Kidney capillary endothelial cell (primary cell): Measurements from ENCODE around the gene UROD.
"Not testable (repeated sequence)": the region's sequence is repeated elsewhere in the genome, so short reads cannot be mapped to it uniquely, and the experiment has no call there.

Experiments used
- DNase-seq: peaks from one replicate; pipeline ENCODE4 v3.0.0-alpha.2; 2018; ENCODE audit warnings: low spot score

The UROD gene

GRCh38 chr1:45040297-45040696 lies 28.2 kb downstream of the UROD start:
- DNase-seq = no peak

DNA sequence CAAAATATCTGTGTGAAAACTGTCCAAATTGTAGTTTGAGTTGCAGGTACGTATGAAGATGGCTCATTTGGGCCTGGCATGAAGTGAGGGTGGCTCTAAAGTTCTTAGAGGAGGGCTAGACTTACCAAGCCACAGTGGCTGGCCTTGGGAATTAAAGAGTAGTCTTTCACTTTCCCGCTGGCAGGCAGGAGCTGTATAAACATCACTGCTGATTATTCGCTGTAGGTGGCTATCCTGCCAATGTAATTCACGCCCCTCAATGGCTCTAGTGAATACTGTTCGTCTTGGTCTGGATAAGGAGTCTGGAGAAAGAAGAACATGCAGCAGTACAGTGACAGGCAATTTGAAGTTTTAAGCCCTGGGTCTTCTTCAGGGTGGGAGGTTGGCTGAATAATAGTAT lies 31.0 kb downstream of the UROD start:
- DNase-seq = no peak

- no peak for DNase-seq
These were observed 32.9 kb downstream of the UROD start for GRCh38 chr1:45044916-45045315.

DNA sequence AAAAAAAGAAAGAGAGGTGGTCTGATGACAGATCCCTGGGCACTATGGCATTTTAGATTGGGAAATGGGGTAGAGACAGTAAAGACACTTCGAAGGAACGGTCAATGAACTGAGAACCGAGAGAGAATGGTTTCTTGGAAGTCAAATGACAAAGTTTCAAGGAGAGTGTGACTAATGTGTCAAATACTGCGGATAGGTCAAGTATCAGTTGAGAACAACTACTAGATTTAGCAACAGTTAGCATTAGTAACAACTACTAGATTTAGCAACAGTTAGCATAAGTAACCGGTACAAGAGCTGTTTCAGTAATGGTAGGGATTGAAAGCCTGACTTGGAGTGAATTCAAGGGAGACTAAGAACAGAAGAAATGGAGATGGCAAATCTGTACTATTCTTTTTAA lies 35.0 kb downstream of the UROD start:
- DNase-seq = no peak

- no peak for DNase-seq
These were observed 39.1 kb downstream of the UROD start for GRCh38 chr1:45051005-45051772.

DNA sequence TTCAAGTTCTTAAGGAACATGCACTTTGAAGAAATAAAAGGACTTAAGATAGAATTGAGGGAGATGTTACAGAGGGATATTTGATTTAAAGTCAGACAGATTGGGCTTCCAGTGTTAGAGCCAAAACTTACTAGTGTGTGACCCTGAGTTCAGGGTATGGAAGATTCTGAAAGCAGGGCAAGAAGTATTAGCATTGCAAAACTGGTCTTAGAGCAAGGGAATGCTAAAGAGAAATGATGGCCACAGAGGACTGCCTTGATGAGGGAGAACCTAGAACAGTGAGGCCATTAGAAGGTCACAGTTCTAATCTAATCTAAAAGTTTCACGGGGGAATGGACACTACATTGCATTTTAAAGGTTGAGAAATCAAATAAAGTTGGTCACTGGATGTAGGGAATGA lies 45.5 kb downstream of the UROD start:
- DNase-seq = no peak

DNA sequence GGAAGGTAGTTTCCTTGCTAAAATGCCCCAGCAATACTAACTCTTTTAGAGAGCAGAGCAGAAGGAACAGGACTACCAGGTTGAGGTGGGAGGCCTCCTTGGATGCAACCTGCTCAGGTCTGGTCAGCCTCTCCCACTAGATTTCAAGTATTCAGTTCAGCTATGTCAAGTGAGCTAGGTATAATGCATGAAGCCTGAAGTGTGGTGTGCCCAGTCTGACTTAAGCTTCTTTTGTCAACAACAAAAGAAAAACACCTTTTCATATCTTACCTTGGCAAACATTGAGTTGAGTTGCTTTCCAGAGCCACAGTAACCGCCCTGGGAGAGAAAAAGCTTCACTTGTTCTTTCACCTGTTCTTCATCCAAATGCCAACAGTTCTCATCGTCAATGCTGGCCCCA lies 47.8 kb downstream of the UROD start:
- DNase-seq = no peak

DNA sequence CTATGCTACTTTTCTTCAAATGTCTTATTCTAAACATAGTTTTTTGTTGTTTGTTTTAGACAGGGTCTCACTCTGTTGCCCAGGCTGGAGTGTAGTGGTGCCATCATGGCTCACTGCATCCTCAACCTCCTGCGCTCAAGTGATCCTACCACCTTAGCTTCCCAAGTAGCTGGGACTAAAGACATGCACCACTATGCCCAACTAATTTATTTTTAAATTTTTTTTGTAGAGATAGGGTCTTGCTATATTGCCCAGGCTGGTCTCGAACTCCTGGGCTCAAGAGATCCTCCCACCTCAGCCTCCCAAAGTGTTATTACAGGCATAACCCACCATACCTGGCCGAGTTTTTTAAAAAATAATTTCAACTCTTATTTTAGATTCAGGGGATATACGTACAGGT lies 50.4 kb downstream of the UROD start:
- not testable (repeated sequence) for DNase-seq

DNA sequence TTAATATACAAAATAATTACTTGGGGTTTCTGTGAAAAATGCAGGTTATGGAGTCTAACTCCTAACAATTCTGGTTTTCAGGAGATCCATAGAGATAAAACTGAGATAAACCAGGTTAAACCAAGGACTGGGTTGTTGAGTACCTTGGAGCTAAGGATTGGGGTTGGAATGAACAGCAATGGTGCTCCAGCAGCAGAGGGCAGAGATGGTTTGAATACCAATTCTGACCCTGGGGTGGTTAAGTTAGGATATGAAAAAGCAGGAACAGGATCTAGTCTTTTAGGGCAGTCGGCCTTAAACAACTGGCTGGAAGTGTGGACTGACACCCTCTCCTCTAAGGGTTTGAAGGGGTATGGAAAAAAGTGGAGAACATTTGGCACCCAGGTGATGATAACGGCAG lies 53.0 kb downstream of the UROD start:
- no peak for DNase-seq
